NCI-H1694 treated with DMSO at 0.1 percent for 48 hours (cell line): ENCODE data around the gene PCDHAC1.
"Not testable (repeated sequence)": the region's sequence is repeated elsewhere in the genome, so short reads cannot be mapped to it uniquely, and the experiment has no call there.

Experiments used
- DNase-seq: peaks from one replicate; lab custom pipeline; 2025; lab: John Stamatoyannopoulos, UW

Gene PCDHAC1, protein sequence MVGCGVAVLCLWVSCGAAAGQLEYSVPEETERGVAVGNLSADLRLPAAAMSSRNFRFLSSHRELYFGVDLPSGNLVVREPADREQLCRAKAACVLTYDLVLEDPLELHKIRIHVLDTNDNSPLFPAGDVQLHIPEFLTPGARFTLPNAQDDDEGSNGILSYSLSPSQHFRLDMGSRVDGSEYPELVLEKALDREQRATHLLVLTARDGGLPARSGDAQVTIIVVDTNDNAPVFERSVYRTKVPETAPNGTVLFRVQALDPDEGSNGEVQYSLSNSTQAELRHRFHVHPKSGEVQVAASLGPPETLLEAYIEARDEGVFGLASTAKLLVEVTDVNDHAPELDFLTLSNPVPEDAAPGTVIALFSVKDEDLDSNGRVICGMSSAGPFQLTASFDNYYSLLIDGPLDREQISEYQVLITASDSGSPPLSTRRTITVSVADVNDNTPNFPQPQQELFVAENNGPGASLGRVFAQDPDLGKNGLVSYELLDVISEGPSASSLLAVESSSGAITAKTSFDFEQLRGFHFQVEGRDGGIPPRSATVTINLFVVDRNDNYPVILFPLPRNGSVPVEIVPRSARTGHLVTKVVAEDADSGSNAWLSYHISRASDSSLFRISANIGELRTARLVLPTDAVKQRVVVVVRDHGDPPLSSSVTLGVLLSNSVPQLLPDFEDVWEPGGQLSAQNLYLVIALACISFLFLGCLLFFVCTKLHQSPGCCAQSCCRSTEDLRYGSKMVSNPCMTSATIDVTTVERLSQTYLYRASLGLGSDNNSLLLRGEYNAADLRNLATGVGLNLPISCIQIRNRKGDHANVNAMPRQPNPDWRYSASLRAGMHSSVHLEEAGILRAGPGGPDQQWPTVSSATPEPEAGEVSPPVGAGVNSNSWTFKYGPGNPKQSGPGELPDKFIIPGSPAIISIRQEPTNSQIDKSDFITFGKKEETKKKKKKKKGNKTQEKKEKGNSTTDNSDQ

GRCh38 chr5:140925806-140926442, at the start of gene PCDHAC1:
Gene PCDHAC1, plus strand, starts transcription at chr5:140926299. Its CDS starts 594 bp downstream, at chr5:140926893.
- no peak for DNase-seq

DNA sequence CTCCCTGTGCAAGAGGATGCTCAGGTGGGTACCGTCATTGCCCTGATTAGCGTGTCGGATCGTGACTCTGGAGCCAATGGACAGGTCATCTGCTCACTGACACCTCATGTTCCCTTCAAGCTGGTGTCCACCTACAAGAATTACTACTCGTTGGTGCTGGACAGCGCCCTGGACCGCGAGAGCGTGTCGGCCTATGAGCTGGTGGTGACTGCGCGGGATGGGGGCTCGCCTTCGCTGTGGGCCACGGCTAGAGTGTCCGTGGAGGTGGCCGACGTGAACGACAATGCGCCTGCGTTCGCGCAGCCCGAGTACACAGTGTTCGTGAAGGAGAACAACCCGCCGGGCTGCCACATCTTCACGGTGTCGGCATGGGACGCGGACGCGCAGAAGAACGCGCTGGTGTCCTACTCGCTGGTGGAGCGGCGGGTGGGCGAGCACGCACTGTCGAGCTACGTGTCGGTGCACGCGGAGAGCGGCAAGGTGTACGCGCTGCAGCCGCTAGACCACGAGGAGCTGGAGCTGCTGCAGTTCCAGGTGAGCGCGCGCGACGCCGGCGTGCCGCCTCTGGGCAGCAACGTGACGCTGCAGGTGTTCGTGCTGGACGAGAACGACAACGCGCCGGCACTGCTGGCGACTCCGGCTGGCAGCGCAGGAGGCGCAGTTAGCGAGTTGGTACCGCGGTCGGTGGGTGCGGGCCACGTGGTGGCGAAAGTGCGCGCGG, 49.4 kb upstream of the PCDHAC1 start:
- not testable (repeated sequence) for DNase-seq

GRCh38 chr5:140877262-140877581, 48.9 kb upstream of the PCDHAC1 start:
- DNase-seq, result no peak

- DNase-seq, result no peak
Measured at GRCh38 chr5:140881889-140882590, 44.1 kb upstream of the PCDHAC1 start, which contains the start of gene PCDHA13. Gene PCDHA13, plus strand, starts transcription at chr5:140882124. Its CDS starts 145 bp downstream, at chr5:140882269.

DNA sequence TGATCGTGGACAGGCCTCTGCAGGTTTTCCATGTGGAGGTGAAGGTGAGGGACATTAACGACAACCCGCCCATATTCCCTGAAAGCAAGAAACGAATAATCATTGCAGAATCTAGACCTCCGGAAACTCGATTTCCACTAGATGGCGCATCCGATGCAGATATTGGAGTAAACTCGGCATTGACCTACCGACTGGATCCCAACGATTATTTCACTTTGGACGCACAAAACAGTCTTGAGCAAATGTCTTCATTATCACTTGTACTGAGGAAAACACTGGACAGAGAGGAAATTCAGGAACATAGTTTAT, 43.6 kb upstream of the PCDHAC1 start:
- no peak for DNase-seq

DNA sequence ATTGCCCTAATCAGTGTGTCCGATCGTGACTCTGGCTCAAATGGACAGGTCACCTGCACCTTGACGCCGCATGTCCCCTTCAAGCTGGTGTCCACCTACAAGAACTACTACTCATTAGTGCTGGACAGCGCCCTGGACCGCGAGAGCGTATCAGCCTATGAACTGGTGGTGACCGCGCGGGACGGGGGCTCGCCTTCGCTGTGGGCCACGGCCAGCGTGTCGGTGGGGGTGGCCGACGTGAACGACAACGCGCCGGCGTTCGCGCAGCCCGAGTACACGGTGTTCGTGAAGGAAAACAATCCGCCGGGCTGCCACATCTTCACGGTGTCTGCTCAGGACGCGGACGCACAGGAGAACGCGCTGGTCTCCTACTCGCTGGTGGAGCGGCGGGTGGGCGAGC, 42.7 kb upstream of the PCDHAC1 start:
- DNase-seq, result no peak

GRCh38 chr5:140883927-140884697, 42.0 kb upstream of the PCDHAC1 start:
- no peak for DNase-seq

GRCh38 chr5:140916325-140916724, 9.8 kb upstream of the PCDHAC1 start:
- DNase-seq, result no peak

DNA sequence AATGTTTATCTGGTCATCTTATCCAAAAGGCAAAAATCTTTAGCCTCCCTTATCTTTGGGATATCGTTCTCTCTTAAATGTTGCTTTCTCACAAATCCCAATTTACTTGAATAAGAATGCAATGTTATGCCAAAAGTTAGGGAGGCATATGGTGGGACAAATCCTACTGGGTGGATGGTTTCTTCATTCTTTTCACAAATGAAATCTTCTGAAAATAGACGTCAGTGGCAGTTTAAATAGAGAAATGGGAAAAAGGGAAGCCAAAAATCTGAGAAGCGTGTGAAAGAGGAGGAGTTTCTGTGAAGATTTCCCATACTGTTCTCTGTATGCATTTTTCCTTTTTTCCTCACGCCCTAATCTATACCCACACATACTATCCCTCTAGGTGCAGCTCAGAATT, 2.5 kb upstream of the PCDHAC1 start:
- DNase-seq, result no peak

- peak; percentile 75 for DNase-seq
Measured at GRCh38 chr5:140926443-140927227, 536 bp downstream of the PCDHAC1 start.

DNA sequence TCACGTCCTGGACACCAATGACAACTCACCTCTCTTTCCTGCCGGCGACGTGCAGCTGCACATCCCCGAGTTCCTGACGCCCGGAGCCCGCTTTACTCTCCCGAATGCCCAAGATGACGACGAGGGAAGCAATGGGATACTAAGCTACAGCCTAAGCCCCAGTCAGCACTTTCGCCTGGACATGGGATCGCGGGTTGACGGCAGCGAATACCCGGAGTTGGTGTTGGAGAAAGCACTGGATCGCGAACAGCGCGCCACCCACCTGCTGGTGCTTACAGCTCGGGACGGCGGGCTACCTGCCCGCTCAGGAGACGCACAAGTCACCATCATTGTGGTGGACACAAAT, 1.1 kb downstream of the PCDHAC1 start:
- DNase-seq, result no peak

GRCh38 chr5:140934964-140935606, 9.0 kb downstream of the PCDHAC1 start:
- DNase-seq, result no peak

DNA sequence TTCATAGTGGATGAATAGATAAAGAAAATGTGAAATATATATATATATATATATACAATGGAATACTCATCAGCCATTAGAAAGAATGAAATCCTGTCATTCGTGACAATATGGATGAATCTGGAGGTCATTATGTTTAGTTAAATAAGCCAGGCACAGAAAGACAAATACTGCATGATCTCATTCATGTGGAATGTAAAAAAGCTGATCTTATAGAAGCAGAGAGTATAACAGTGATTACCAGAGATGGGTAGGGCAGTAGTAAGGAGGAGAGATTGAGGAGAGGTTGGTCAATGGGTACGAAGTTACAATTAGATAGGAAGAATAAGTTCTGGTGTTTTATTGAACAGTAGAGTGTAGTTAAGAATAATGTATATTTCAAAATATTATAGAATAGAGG, 20.5 kb downstream of the PCDHAC1 start:
- no peak for DNase-seq

DNA sequence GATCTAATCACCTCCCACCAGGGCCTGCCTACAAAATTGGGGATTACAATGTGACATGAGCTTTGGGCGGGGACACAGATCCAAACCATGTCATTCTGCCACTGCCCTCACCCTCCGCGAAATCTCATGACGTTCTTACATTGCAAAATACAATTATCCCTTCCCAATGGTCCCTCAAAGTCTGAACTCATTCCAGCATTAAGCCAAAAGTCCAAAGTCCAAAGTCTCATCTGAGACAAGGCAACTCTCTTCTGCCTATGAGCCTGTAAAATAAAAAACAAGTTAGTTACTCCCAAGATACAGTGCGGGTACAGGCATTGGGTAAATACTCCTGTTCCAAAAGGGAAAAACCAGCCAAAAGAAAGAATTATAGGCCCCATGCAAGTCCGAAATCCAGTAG, 25.5 kb downstream of the PCDHAC1 start:
- no peak for DNase-seq

DNA sequence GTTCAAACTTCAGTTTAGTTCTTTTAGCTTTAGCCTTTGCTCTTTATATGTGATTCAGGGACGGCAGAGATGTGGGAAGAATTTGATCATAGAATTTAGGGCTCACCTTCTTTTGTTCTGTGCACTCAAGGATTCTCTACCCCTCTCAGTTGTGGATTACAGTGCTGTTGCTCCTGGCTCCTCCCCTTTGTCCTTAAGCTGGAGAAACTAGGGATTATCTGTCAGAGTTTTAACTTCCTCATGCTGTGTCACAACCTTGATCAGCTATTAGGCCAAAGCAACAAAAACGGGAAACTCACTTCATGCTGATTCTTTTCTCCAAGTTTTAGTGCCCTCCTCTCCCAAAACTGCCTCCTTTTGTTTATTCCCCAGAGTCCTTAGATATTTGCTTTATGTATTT, 27.1 kb downstream of the PCDHAC1 start:
- DNase-seq, result no peak

DNA sequence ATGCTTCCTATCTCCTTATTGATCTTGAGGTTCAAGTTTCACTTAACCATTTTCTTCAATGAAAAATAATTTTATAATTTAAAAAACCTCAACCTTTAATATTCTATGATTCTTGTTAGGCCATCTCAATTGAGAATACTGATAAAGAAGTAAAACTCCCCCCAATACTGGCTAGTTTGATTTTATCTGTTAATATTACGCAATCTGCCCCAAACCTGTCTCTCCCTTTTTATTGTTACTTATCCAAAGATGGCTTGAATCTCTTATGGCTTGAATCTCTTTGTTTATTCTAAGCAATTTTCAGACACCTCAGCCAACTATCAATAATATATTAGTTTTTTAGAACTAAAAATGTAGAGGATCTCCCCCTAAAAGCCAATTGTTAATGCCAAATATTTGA, 36.1 kb downstream of the PCDHAC1 start:
- no peak for DNase-seq

DNA sequence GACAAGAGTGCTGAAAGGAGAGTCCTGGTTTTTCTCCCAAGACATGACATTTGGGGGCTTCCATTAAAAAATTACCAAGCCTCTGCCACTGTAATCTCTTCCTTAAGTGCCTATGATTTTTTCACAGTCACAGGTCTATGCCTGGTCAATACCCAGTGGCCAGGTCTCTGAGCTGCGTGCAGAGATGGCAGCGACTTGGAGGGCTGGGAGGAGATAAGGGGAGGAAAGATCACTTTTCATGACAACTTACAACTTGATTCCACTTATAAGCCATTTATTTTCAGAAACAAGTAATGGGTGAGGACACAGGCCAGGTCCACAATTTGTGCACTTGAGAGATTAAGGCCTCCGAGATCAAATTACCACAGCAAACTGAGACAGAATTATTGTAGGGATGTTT, 38.3 kb downstream of the PCDHAC1 start:
- DNase-seq, result no peak

DNA sequence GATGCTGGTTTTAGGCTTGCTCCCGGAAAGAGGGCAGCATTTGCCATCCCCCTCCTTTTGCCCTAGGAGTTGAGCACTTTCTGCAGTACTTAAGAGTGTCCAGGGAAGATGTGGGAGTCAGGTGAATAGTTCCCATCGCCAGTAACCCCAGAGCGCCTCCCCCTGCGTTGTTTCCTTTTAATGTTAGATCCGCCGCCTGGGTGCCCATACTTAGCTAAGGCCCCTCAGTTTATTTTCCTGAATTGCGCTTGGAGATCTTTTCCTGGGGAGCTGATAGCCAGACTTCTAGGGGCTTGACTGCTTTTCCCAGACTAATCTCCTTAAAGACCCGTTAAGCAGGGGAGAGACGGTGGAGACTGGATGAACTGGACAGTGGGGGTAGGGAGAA, 39.8 kb downstream of the PCDHAC1 start:
- no peak for DNase-seq
